WTC11 (cell line): ENCODE measurements around the gene MAN2B2. TPM values are rescaled to one million over a fixed set of nuclear protein-coding genes. Genes with fewer than 3 reads are reported as not detected.
A peak's percentile ranks its signal among the peaks of the same experiment; 100 is the strongest.

ENCODE experiments used
- ATAC-seq: fragments of 200-7000 bp; cut with Tn5 transposase; 2 replicates; pipeline ENCODE4 v1.10.0; 2021; ENCODE audit warnings: mild to moderate bottlenecking, moderate library complexity
- CTCF ChIA-PET: fragments of 300-600 bp; sonication (Branson Sonifier 250); formaldehyde crosslinking; loops from one replicate; lab custom pipeline; 2021; ENCODE audit warnings: antibody characterized with exemption; lab: Charles Lee
- POLR2A ChIA-PET: fragments of 350-600 bp; sonication (Branson Sonifier 250); formaldehyde crosslinking; loops from one replicate; lab custom pipeline; 2021; ENCODE audit warnings: antibody characterized with exemption; lab: Charles Lee
- DNase-seq: peaks from one replicate; pipeline ENCODE4 v3.0.0; 2021; ENCODE audit warnings: low spot score
- H3K27ac Mint-ChIP-seq: 2 replicates; pipeline ENCODE4 v1.8.0; 2021; ENCODE audit warnings: mixed read lengths
- H3K27me3 Mint-ChIP-seq: 2 replicates; pipeline ENCODE4 v1.8.0; 2021; ENCODE audit warnings: low read depth, mild to moderate bottlenecking, moderate library complexity, mixed read lengths
- H3K36me3 Mint-ChIP-seq: 2 replicates; pipeline ENCODE4 v1.8.0; 2021; ENCODE audit warnings: mixed read lengths
- H3K4me1 Mint-ChIP-seq: 2 replicates; pipeline ENCODE4 v1.8.0; 2022; ENCODE audit warnings: mixed read lengths
- H3K4me3 Mint-ChIP-seq: 2 replicates; pipeline ENCODE4 v1.8.0; 2021; ENCODE audit warnings: mild to moderate bottlenecking, moderate library complexity, mixed read lengths
- H3K9me3 Mint-ChIP-seq: 2 replicates; pipeline ENCODE4 v1.8.0; 2021; ENCODE audit warnings: mixed read lengths
- FOXP4 ChIP-seq: sonication (generic); formaldehyde crosslinking; IDR thresholded peaks from 2 replicates; pipeline ENCODE4 v1.8.0; 2022; ENCODE audit warnings: mild to moderate bottlenecking, missing genetic modification reagents
- HMGXB4 ChIP-seq: sonication (generic); formaldehyde crosslinking; IDR thresholded peaks from 2 replicates; pipeline ENCODE4 v1.8.1; 2023; ENCODE audit warnings: mild to moderate bottlenecking, moderate library complexity, missing genetic modification reagents
- IRF1 ChIP-seq: sonication (generic); formaldehyde crosslinking; IDR thresholded peaks from 2 replicates; pipeline ENCODE4 v1.8.0; 2023; ENCODE audit warnings: missing genetic modification reagents
- JUN ChIP-seq: sonication (generic); formaldehyde crosslinking; IDR thresholded peaks from 2 replicates; pipeline ENCODE4 v1.8.0; 2023; ENCODE audit warnings: mild to moderate bottlenecking, missing genetic modification reagents
- MAX ChIP-seq: sonication (generic); formaldehyde crosslinking; IDR thresholded peaks from 2 replicates; pipeline ENCODE4 v1.8.0; 2022; ENCODE audit warnings: mild to moderate bottlenecking, missing genetic modification reagents
- PREB ChIP-seq: sonication (generic); formaldehyde crosslinking; IDR thresholded peaks from 2 replicates; pipeline ENCODE4 v1.8.1; 2022; ENCODE audit warnings: mild to moderate bottlenecking, missing genetic modification reagents, moderate library complexity, borderline replicate concordance
- SMAD3 ChIP-seq: sonication (generic); formaldehyde crosslinking; IDR thresholded peaks from 2 replicates; pipeline ENCODE4 v1.8.0; 2022; ENCODE audit warnings: missing genetic modification reagents, mild to moderate bottlenecking, borderline replicate concordance
- TEAD1 ChIP-seq: sonication (generic); formaldehyde crosslinking; IDR thresholded peaks from 2 replicates; pipeline ENCODE4 v1.8.0; 2022; ENCODE audit warnings: mild to moderate bottlenecking, missing genetic modification reagents
- USF2 ChIP-seq: sonication (generic); formaldehyde crosslinking; IDR thresholded peaks from 2 replicates; pipeline ENCODE4 v1.8.1; 2023; ENCODE audit warnings: mild to moderate bottlenecking, missing genetic modification reagents, moderate library complexity
- ZBTB21 ChIP-seq: sonication (generic); formaldehyde crosslinking; IDR thresholded peaks from 2 replicates; pipeline ENCODE4 v1.8.1; 2023; ENCODE audit warnings: mild to moderate bottlenecking, missing genetic modification reagents, borderline replicate concordance
- ZNF121 ChIP-seq: sonication (generic); formaldehyde crosslinking; IDR thresholded peaks from 2 replicates; pipeline ENCODE4 v1.8.0; 2023; ENCODE audit warnings: missing genetic modification reagents
- ZNF138 ChIP-seq: sonication (generic); formaldehyde crosslinking; conservative IDR thresholded peaks from 2 replicates; pipeline ENCODE4 v1.8.1; 2022; ENCODE audit warnings: mild to moderate bottlenecking, moderate library complexity, missing genetic modification reagents
- ZNF263 ChIP-seq: sonication (generic); formaldehyde crosslinking; IDR thresholded peaks from 2 replicates; pipeline ENCODE4 v1.8.1; 2022; ENCODE audit warnings: low read depth, mild to moderate bottlenecking, moderate library complexity, missing genetic modification reagents
- ZNF281 ChIP-seq: sonication (generic); formaldehyde crosslinking; IDR thresholded peaks from 2 replicates; pipeline ENCODE4 v1.8.0; 2023; ENCODE audit warnings: mild to moderate bottlenecking, missing genetic modification reagents
- ZNF416 ChIP-seq: fragments of 250-450 bp; sonication (Bioruptor Pico); IDR thresholded peaks from 2 replicates; pipeline ENCODE4 v1.9.0; 2021; ENCODE audit warnings: mild to moderate bottlenecking, inconsistent platforms
- ZNF532 ChIP-seq: fragments of 250-450 bp; sonication (Bioruptor Pico); IDR thresholded peaks from 2 replicates; pipeline ENCODE4 v1.9.0; 2021; ENCODE audit warnings: mild to moderate bottlenecking, borderline replicate concordance
- total RNA-seq: library from RNA; stranded (reverse); gene quantifications from 3 replicates; pipeline ENCODE4 v1.2.3, GENCODE V29; 2021

Gene MAN2B2
- total RNA-seq, 1 experiment from 2014 or later: 6.3 TPM

- peaks cover 7% of the 10 kb centered on the region for H3K9me3 Mint-ChIP-seq
- peaks cover 20% of the 10 kb centered on the region for H3K36me3 Mint-ChIP-seq
- no peaks in the 10 kb centered on the region; the same call in 1 of the 2 replicates for H3K4me1 Mint-ChIP-seq
- ChIA-PET POLR2A (interaction anchor here (0.7 to 1.6 kb wide), 2 partner anchors 88 to 178 kb away, joined by 3 read pairs; no protein-coding TSS in a partner anchor), CTCF (interaction anchor here (0.5 to 1.2 kb wide), 12 partner anchors 9 to 526 kb away, joined by 3 to 12 read pairs (median 4); no protein-coding TSS in a partner anchor)
- DNase-seq: no peak
- no peak for ATAC-seq
- H3K27me3 Mint-ChIP-seq: peaks cover 36% of the 10 kb centered on the region
- TF ChIP-seq ZNF281 (CRISPR knock-in tag) (no peak), TEAD1 (no peak), MAX (CRISPR knock-in tag) (no peak), FOXP4 (CRISPR knock-in tag) (no peak), ZNF263 (CRISPR knock-in tag) (no peak), ZBTB21 (no peak), IRF1 (CRISPR knock-in tag) (no peak), JUN (no peak), SMAD3 (CRISPR knock-in tag) (no peak), ZNF138 (CRISPR knock-in tag) (no peak)
- peak overlapping the region; percentile 71 for H3K4me3 Mint-ChIP-seq
- no peak overlapping the region for H3K27ac Mint-ChIP-seq
Observed at GRCh38 chr4:6575503-6576240, 683 bp downstream of the MAN2B2 start.

GRCh38 chr4:6576512-6576911 is 1.5 kb downstream of the MAN2B2 start:
- H3K9me3 Mint-ChIP-seq: peaks cover 7% of the 10 kb centered on the region
- TF ChIP-seq PREB (CRISPR knock-in tag): no peak
- no peak for TF ChIP-seq ZNF138 (CRISPR knock-in tag)
- TF ChIP-seq ZNF416 (CRISPR knock-in tag): no peak
- TF ChIP-seq ZNF532 (CRISPR knock-in tag): no peak
- no peak for TF ChIP-seq HMGXB4 (CRISPR knock-in tag)
- TF ChIP-seq USF2 (CRISPR knock-in tag): no peak
- TF ChIP-seq ZNF121: no peak

More at GRCh38 chr4:6576512-6576911, 1.5 kb downstream of the MAN2B2 start:
- H3K27me3 Mint-ChIP-seq: peaks cover 28% of the 10 kb centered on the region
- peak overlapping the region; percentile 71 for H3K4me3 Mint-ChIP-seq
- no peak for ATAC-seq
- H3K4me1 Mint-ChIP-seq: no peaks in the 10 kb centered on the region; the same call in 1 of the 2 replicates
- POLR2A ChIA-PET: no interaction called here
- no peak overlapping the region for H3K27ac Mint-ChIP-seq
- CTCF ChIA-PET: interaction anchor here (0.6 kb wide), 1 partner anchor 28 kb away, joined by 3 read pairs; no protein-coding TSS in a partner anchor
- DNase-seq: no peak
- peaks cover 20% of the 10 kb centered on the region for H3K36me3 Mint-ChIP-seq
